Measurements from ENCODE around the gene NEU4. TPM values are rescaled to one million over a fixed set of nuclear protein-coding genes. Genes with fewer than 3 reads are reported as not detected.

NEU4 gene
- total RNA-seq, 1 donor from 2014 or later: 0.09 TPM

- TF ChIP-seq EZH2 (IDR thresholded peaks at IDR 0.05; ENCODE audit: insufficient read depth, low read length): no peak
- no peak for TF ChIP-seq CTCF (IDR thresholded peaks at IDR 0.05; ENCODE audit: insufficient read depth, low read depth, low read length)
- no peak overlapping the region for H3K27ac ChIP-seq (ENCODE audit: low read depth, low read length)
- DNase-seq (ENCODE audit: low read depth): no peak
Observed at GRCh38 chr2:241850544-241851324, 41.7 kb downstream of the NEU4 start.

GRCh38 chr2:241851325-241852115 is 42.5 kb downstream of the NEU4 start:
- peaks cover 15% of the 10 kb centered on the region for H3K27me3 Mint-ChIP-seq (ENCODE audit: low read depth, unreplicated experiment)
- no peaks in the 10 kb centered on the region for H4K20me1 ChIP-seq (ENCODE audit: insufficient read depth, low read length)
- H3K9ac ChIP-seq (ENCODE audit: low read length): no peak overlapping the region
- H3K4me1 Mint-ChIP-seq (ENCODE audit: low read depth, unreplicated experiment): no peaks in the 10 kb centered on the region
- H3K9me3 Mint-ChIP-seq (ENCODE audit: unreplicated experiment): no peaks in the 10 kb centered on the region
- no peaks in the 10 kb centered on the region for H3K9me3 ChIP-seq (ENCODE audit: insufficient read depth, low read depth, low read length)
- no peak overlapping the region for H3K27ac Mint-ChIP-seq (ENCODE audit: unreplicated experiment)
- H3K4me2 ChIP-seq (ENCODE audit: low read length): no peak overlapping the region
- H3K27me3 ChIP-seq (ENCODE audit: insufficient read depth, low read length): peaks cover 1% of the 10 kb centered on the region
- H3K4me3 ChIP-seq (ENCODE audit: insufficient read depth, low read depth, low read length): no peak overlapping the region
- TF ChIP-seq EZH2 (IDR thresholded peaks at IDR 0.05; ENCODE audit: insufficient read depth, low read length): no peak
- TF ChIP-seq CTCF (IDR thresholded peaks at IDR 0.05; ENCODE audit: insufficient read depth, low read depth, low read length): no peak
- no peak overlapping the region for H3K4me3 Mint-ChIP-seq (ENCODE audit: unreplicated experiment)
- H3K4me1 ChIP-seq (ENCODE audit: insufficient read depth, low read length): peaks cover 9% of the 10 kb centered on the region
- no peaks in the 10 kb centered on the region for H3K79me2 ChIP-seq (ENCODE audit: insufficient read depth, low read length)
- H3K27ac ChIP-seq (ENCODE audit: low read depth, low read length): no peak overlapping the region
- H3K36me3 ChIP-seq (ENCODE audit: insufficient read depth, low read length): no peaks in the 10 kb centered on the region
- DNase-seq (ENCODE audit: low read depth): no peak
- no peak for FAIRE-seq
- H2AFZ ChIP-seq (ENCODE audit: low read depth, low read length): no peak overlapping the region
- no peaks in the 10 kb centered on the region for H3K36me3 Mint-ChIP-seq (ENCODE audit: low read depth, unreplicated experiment)

More at GRCh38 chr2:241850544-241851324, 41.7 kb downstream of the NEU4 start:
- Histone ChIP-seq H3K79me2 (ENCODE audit: insufficient read depth, low read length) (no peaks in the 10 kb centered on the region), H3K9me3 (ENCODE audit: insufficient read depth, low read depth, low read length) (no peaks in the 10 kb centered on the region), H3K4me2 (ENCODE audit: low read length) (no peak overlapping the region), H3K27me3 (ENCODE audit: insufficient read depth, low read length) (peaks cover 7% of the 10 kb centered on the region), H3K36me3 (ENCODE audit: insufficient read depth, low read length) (no peaks in the 10 kb centered on the region), H3K9ac (ENCODE audit: low read length) (no peak overlapping the region), H4K20me1 (ENCODE audit: insufficient read depth, low read length) (no peaks in the 10 kb centered on the region), H2AFZ (ENCODE audit: low read depth, low read length) (no peak overlapping the region), H3K4me1 (ENCODE audit: insufficient read depth, low read length) (peaks cover 9% of the 10 kb centered on the region), H3K4me3 (ENCODE audit: insufficient read depth, low read depth, low read length) (no peak overlapping the region)
- Mint-ChIP-seq H3K9me3 (ENCODE audit: unreplicated experiment) (no peaks in the 10 kb centered on the region), H3K4me3 (ENCODE audit: unreplicated experiment) (no peak overlapping the region), H3K27me3 (ENCODE audit: low read depth, unreplicated experiment) (peaks cover 19% of the 10 kb centered on the region), H3K4me1 (ENCODE audit: low read depth, unreplicated experiment) (no peaks in the 10 kb centered on the region), H3K27ac (ENCODE audit: unreplicated experiment) (no peak overlapping the region), H3K36me3 (ENCODE audit: low read depth, unreplicated experiment) (peaks cover 2% of the 10 kb centered on the region)
- FAIRE-seq: no peak

Measured in astrocyte (in vitro differentiated cells and primary cell).